GM12878 (cell line): Measurements from ENCODE around the gene PLPPR1. TPM values are rescaled to one million over a fixed set of nuclear protein-coding genes. Genes with fewer than 3 reads are reported as not detected.

Experiments used
- ATAC-seq: fragments of 200-7000 bp; cut with Tn5 transposase; 3 replicates; pipeline ENCODE4 v1.9.1; 2020; ENCODE audit warnings: mild to moderate bottlenecking, moderate library complexity
- BruUV-seq: library from RNA; stranded (reverse); fragments of 400-500 nt; replicated peaks from 2 replicates; lab custom pipeline; 2021; lab: Mats Ljungman, UMichigan
- CTCF ChIA-PET: fragments of 300-600 bp; sonication (Branson Sonifier 250); formaldehyde crosslinking; extraction: SDS; loops from one replicate; lab custom pipeline; 2021; ENCODE audit warnings: inconsistent platforms; lab: Yijun Ruan, JAX
- POLR2A ChIA-PET: fragments of 350-600 bp; formaldehyde crosslinking; extraction: SDS; loops from one replicate; lab custom pipeline; 2021; ENCODE audit warnings: inconsistent platforms; lab: Charles Lee
- RAD21 ChIA-PET: fragments of 300-600 bp; sonication (Branson Sonifier 250); formaldehyde crosslinking; loops from one replicate; lab custom pipeline; 2023; ENCODE audit warnings: antibody characterized with exemption; ENCODE audit not compliant: unreplicated experiment; lab: Charles Lee
- SMC1A ChIA-PET: fragments of 300-600 bp; sonication (Branson Sonifier 250); formaldehyde crosslinking; loops from one replicate; lab custom pipeline; 2023; ENCODE audit not compliant: unreplicated experiment, uncharacterized antibody; lab: Charles Lee
- DNase-seq: peaks from one replicate; pipeline ENCODE4 v3.0.0-alpha.2; 2011; ENCODE audit warnings: low read depth, low spot score
- FAIRE-seq: peaks from 3 replicates; lab custom pipeline; 2011; peaks lifted over from hg19 to GRCh38; lab: Jason Lieb, UNC
- H2AFZ ChIP-seq: 2 replicates; pipeline ENCODE4 v1.6.0; 2011; ENCODE audit warnings: low read depth, low read length, control low read depth; ENCODE audit not compliant: control insufficient read depth
- H3K27ac ChIP-seq: 2 replicates; pipeline ENCODE4 v1.5.1; 2011; ENCODE audit warnings: control low read depth; ENCODE audit not compliant: control insufficient read depth, insufficient read depth
- H3K27me3 ChIP-seq, 2 experiments: replicated peaks in 1 of 2; 2 replicates each; pipeline versions ENCODE4 v1.6.0 to v1.6.1; 2011; ENCODE audit warnings: low read length in 1 of 2; ENCODE audit not compliant: control insufficient read depth in 2 of 2, insufficient read depth in 2 of 2
- H3K36me3 ChIP-seq, 2 experiments: 2 replicates each; pipeline ENCODE4 v1.5.1; 2011; ENCODE audit warnings: low read length in 1 of 2; ENCODE audit not compliant: control insufficient read depth in 2 of 2, insufficient read depth in 2 of 2
- H3K4me1 ChIP-seq: 2 replicates; pipeline ENCODE4 v1.6.1; 2011; ENCODE audit warnings: mild to moderate bottlenecking, low read length, moderate library complexity, mixed read lengths; ENCODE audit not compliant: control insufficient read depth, insufficient read depth
- H3K4me2 ChIP-seq: 2 replicates; pipeline ENCODE4 v1.6.0; 2011; ENCODE audit warnings: control low read depth; ENCODE audit not compliant: control insufficient read depth, insufficient read depth
- H3K4me3 ChIP-seq: fragments of 200-600 bp; sonication (generic); 2 replicates; pipeline ENCODE4 v1.5.1; 2016
- H3K79me2 ChIP-seq: 2 replicates; pipeline ENCODE4 v1.6.0; 2011; ENCODE audit warnings: low read length; ENCODE audit not compliant: control insufficient read depth, insufficient read depth
- H3K9ac ChIP-seq: 2 replicates; pipeline ENCODE4 v1.8.0; 2011; ENCODE audit warnings: low read length, control low read depth, mixed read lengths; ENCODE audit not compliant: control insufficient read depth, insufficient read depth
- H3K9me3 ChIP-seq: replicated peaks from 3 replicates; pipeline ENCODE4 v1.5.1; 2011; ENCODE audit warnings: mild to moderate bottlenecking, low read length; ENCODE audit not compliant: control insufficient read depth, insufficient read depth
- H4K20me1 ChIP-seq: 2 replicates; pipeline ENCODE4 v1.6.0; 2011; ENCODE audit not compliant: control insufficient read depth, insufficient read depth
- ESRRA ChIP-seq: IDR thresholded peaks from 2 replicates; pipeline ENCODE4 v1.6.1; 2012; ENCODE audit warnings: mild to moderate bottlenecking, low read length, improper control_type of control experiment
- GATAD2B ChIP-seq: fragments of 450-650 bp; conservative IDR thresholded peaks from 2 replicates; pipeline ENCODE4 v1.6.1; 2017; ENCODE audit warnings: low read depth, mild to moderate bottlenecking, moderate library complexity
- IKZF2 ChIP-seq, 2 experiments: fragments of 450-650 bp; IDR thresholded peaks; 2 replicates each; pipeline ENCODE4 v1.6.1; 2017; ENCODE audit warnings: mild to moderate bottlenecking in 2 of 2, moderate library complexity in 2 of 2
- JUND ChIP-seq: IDR thresholded peaks from 2 replicates; pipeline ENCODE4 v1.6.1; 2012; ENCODE audit warnings: low read depth, mild to moderate bottlenecking, low read length, improper control_type of control experiment, moderate library complexity
- MAX ChIP-seq: IDR thresholded peaks from 2 replicates; pipeline ENCODE4 v1.6.1; 2012; ENCODE audit warnings: low read depth, low read length, improper control_type of control experiment
- MTA2 ChIP-seq: fragments of 450-650 bp; IDR thresholded peaks from 2 replicates; pipeline ENCODE4 v1.6.1; 2016; ENCODE audit warnings: low read depth, mild to moderate bottlenecking, moderate library complexity
- POLR2A ChIP-seq: IDR thresholded peaks from 2 replicates; pipeline ENCODE4 v1.6.1; 2011; ENCODE audit warnings: low read depth, mild to moderate bottlenecking, low read length
- SIN3A ChIP-seq: IDR thresholded peaks from 2 replicates; pipeline ENCODE4 v1.6.1; 2012; ENCODE audit warnings: low read depth, low read length, improper control_type of control experiment
- SIX5 ChIP-seq: IDR thresholded peaks from 2 replicates; pipeline ENCODE4 v1.6.1; 2011; ENCODE audit warnings: mild to moderate bottlenecking, low read depth, low read length, moderate library complexity; ENCODE audit not compliant: severe bottlenecking
- SP1 ChIP-seq: IDR thresholded peaks from one replicate; pipeline ENCODE4 v1.6.1; 2011; ENCODE audit warnings: low read depth, low read length
- ZBTB4 ChIP-seq: fragments of 450-650 bp; formaldehyde crosslinking; IDR thresholded peaks from 2 replicates; pipeline ENCODE4 v1.4.0; 2022; ENCODE audit warnings: mild to moderate bottlenecking, moderate library complexity
- ZZZ3 ChIP-seq: IDR thresholded peaks from 2 replicates; pipeline ENCODE4 v1.6.1; 2011; ENCODE audit warnings: low read depth; ENCODE audit not compliant: control insufficient read depth, insufficient read length
- WGBS: methylation state at CpG from one replicate; pipeline ENCODE4 v1.1.6; 2016; ENCODE audit warnings: low lambda C conversion rate; ENCODE audit not compliant: insufficient replicate concordance, insufficient coverage; ENCODE audit errors: missing lambda C conversion rate; 5-methylcytosine and 5-hydroxymethylcytosine counted together
- in situ Hi-C: fragments of 300-500 bp; cut with MboI; formaldehyde crosslinking; loops from 9 replicates; pipeline ENCODE4 v1.14.3; 2018; ENCODE audit warnings: mixed read lengths
- intact Hi-C: fragments of 100-400 bp; cut with micrococcal nuclease; formaldehyde crosslinking; loops from one replicate; pipeline ENCODE4 v1.14.2; 2022; ENCODE audit not compliant: unreplicated experiment
- polyA plus RNA-seq, 11 experiments: library from polyadenylated mRNA; depleted of rRNA in 4 of 11; unstranded in 6 of 11; stranded (reverse) in 5 of 11; fragments of >200 nt; fragmentation: Nextera tagmentation in 4 of 11; fragmentation: Illumina TruSeq in 1 of 11; extraction: Ambion mirVana in 4 of 11; extraction: Trizol in 1 of 11; gene quantifications; 1 replicate in 1 of 11; 2 replicates in 10 of 11; pipeline versions ENCODE4 v1.2.1 to v1.2.3, GENCODE V29; 2011 to 2016; ENCODE audit warnings: inconsistent platforms in 2 of 11, missing spikeins in 2 of 11, low read depth in 1 of 11
- total RNA-seq, 4 experiments: library from RNA; depleted of rRNA in 3 of 4; stranded (reverse); fragments of >200 nt in 3 of 4; fragmentation: Illumina TruSeq in 1 of 4; extraction: Trizol in 1 of 4; gene quantifications; 2 replicates each; pipeline versions ENCODE4 v1.2.1 to v1.2.3, GENCODE V29; 2013 to 2021

Gene PLPPR1
- total and polyA plus RNA-seq, 10 of the 15 experiments (the other 5 are each of a cell fraction or from before 2014, with no cell fraction given), result 0.69 TPM; not detected in 9

DNA sequence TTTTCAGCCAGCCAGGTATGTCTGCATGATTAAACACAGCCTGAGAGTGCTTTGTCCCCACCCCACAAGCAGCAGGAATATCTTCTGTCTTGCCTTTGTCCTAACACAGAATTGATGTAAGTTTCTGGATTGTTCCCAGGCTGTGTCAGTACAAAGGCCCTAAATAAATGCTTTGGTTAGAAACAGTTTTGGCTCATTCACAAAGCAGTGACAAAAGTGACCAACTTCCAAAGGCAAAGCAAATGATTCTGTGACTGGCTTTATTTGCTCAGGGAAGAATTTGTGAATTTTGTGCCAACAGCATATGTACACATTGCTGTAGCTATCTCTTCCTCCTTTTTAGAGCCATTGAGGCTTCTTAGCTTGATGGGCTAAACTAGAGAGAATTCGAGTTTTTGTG lies 133.7 kb downstream of the PLPPR1 start:
- ChIA-PET POLR2A (no interaction called here), SMC1A (no interaction called here), RAD21 (no interaction called here), CTCF (no interaction called here)
- no peaks in the 10 kb centered on the region for H3K4me1 ChIP-seq
- no peak overlapping the region for H3K4me3 ChIP-seq
- BruUV-seq, result no TSS peak
- no peaks in the 10 kb centered on the region for H4K20me1 ChIP-seq
- WGBS, result 5% methylated on average over 1 of the region's 1 CpG
- TF ChIP-seq IKZF2 (IDR thresholded peaks at IDR 0.05) (no peak), MTA2 (no peak), POLR2A (no peak), JUND (no peak), ZZZ3 (no peak), SIX5 (no peak), MAX (no peak), SP1 (no peak), ESRRA (no peak), GATAD2B (no peak), SIN3A (no peak), ZBTB4 (CRISPR knock-in tag) (no peak)
- FAIRE-seq, result no peak
- intact Hi-C loops, result no loop called here
- no peaks in the 10 kb centered on the region for H3K27me3 ChIP-seq
- ATAC-seq, result no peak
- H3K36me3 ChIP-seq, result no peaks in the 10 kb centered on the region
- H3K4me2 ChIP-seq, result no peak overlapping the region
- no peaks in the 10 kb centered on the region for H3K79me2 ChIP-seq
- no peak overlapping the region for H3K9ac ChIP-seq
- no peak for DNase-seq
- no peak overlapping the region for H3K27ac ChIP-seq
- in situ Hi-C loops, result no loop called here
- no peak overlapping the region for H2AFZ ChIP-seq
- no peaks in the 10 kb centered on the region for H3K9me3 ChIP-seq
